ENCODE data around the gene CDH18. TPM values are rescaled to one million over a fixed set of nuclear protein-coding genes. Genes with fewer than 3 reads are reported as not detected.

CDH18 gene
- total RNA-seq, 1 experiment from 2014 or later, result 0.86 TPM

DNA sequence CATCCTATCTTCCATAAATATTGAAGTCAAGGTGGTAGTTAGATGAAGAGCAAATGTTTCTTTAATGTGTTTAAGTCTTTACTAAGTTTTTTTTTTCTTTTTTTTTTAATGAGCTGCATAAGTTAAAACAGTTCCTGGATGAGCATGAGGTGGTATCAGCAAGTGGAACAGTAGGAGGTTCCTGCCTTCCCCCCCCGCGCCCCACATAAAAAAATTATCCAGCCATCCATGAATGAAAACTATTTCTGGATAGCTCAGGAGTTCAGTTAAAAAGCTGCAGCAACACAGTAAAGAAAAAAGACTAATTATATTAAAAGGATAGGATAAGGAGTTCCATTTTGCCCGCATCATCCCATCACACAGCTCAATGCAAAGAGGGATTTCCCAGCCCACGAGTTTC lies 349.5 kb downstream of the CDH18 start:
- Mint-ChIP-seq H3K27me3 (ENCODE audit: insufficient read depth, unreplicated experiment) (no peaks in the 10 kb centered on the region), H3K27ac (ENCODE audit: unreplicated experiment) (no peak overlapping the region), H3K4me1 (ENCODE audit: low read depth, unreplicated experiment) (no peaks in the 10 kb centered on the region), H3K36me3 (ENCODE audit: insufficient read depth, unreplicated experiment) (no peaks in the 10 kb centered on the region), H3K4me3 (ENCODE audit: unreplicated experiment) (no peak overlapping the region), H3K9me3 (ENCODE audit: unreplicated experiment) (no peaks in the 10 kb centered on the region)
- no peaks in the 10 kb centered on the region for H3K36me3 ChIP-seq (ENCODE audit: control insufficient read depth, insufficient read depth, low read length)
- TF ChIP-seq, protein P1, sequence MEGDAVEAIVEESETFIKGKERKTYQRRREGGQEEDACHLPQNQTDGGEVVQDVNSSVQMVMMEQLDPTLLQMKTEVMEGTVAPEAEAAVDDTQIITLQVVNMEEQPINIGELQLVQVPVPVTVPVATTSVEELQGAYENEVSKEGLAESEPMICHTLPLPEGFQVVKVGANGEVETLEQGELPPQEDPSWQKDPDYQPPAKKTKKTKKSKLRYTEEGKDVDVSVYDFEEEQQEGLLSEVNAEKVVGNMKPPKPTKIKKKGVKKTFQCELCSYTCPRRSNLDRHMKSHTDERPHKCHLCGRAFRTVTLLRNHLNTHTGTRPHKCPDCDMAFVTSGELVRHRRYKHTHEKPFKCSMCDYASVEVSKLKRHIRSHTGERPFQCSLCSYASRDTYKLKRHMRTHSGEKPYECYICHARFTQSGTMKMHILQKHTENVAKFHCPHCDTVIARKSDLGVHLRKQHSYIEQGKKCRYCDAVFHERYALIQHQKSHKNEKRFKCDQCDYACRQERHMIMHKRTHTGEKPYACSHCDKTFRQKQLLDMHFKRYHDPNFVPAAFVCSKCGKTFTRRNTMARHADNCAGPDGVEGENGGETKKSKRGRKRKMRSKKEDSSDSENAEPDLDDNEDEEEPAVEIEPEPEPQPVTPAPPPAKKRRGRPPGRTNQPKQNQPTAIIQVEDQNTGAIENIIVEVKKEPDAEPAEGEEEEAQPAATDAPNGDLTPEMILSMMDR (IDR thresholded peaks at IDR 0.05; ENCODE audit: insufficient read depth in 1 of 2, low read depth in 1 of 2, low read length in 1 of 2, severe bottlenecking in 1 of 2, unreplicated experiment in 1 of 2), result no peak
- no peaks in the 10 kb centered on the region for H3K9me3 ChIP-seq
- intact Hi-C loops (cut with micrococcal nuclease; ENCODE audit: unreplicated experiment), result no loop called here
- no peaks in the 10 kb centered on the region for H3K27me3 ChIP-seq (replicated peaks; ENCODE audit: control insufficient read depth, insufficient read depth, low read length)
- no peaks in the 10 kb centered on the region for H3K4me1 ChIP-seq
- no peak for DNase-seq
- no peak overlapping the region for H3K4me3 ChIP-seq (ENCODE audit: low read depth, low read length)
- no TSS peak for BruUV-seq (replicated peaks)
- CTCF ChIA-PET, result no interaction called here
- POLR2A ChIA-PET, result no interaction called here

GRCh38 chr5:19630876-19631275 lies 357.1 kb downstream of the CDH18 start:
- Histone ChIP-seq H3K36me3 (ENCODE audit: control insufficient read depth, insufficient read depth, low read length) (no peaks in the 10 kb centered on the region), H3K27me3 (replicated peaks; ENCODE audit: control insufficient read depth, insufficient read depth, low read length) (no peaks in the 10 kb centered on the region), H3K4me1 (no peaks in the 10 kb centered on the region), H3K9me3 (no peaks in the 10 kb centered on the region), H3K4me3 (ENCODE audit: low read depth, low read length) (no peak overlapping the region)
- BruUV-seq (replicated peaks), result no TSS peak
- Mint-ChIP-seq H3K4me1 (ENCODE audit: low read depth, unreplicated experiment) (no peaks in the 10 kb centered on the region), H3K27ac (ENCODE audit: unreplicated experiment) (no peak overlapping the region), H3K9me3 (ENCODE audit: unreplicated experiment) (no peaks in the 10 kb centered on the region), H3K4me3 (ENCODE audit: unreplicated experiment) (no peak overlapping the region), H3K27me3 (ENCODE audit: insufficient read depth, unreplicated experiment) (peaks cover 3% of the 10 kb centered on the region), H3K36me3 (ENCODE audit: insufficient read depth, unreplicated experiment) (no peaks in the 10 kb centered on the region)
- TF ChIP-seq, protein P1 (IDR thresholded peaks at IDR 0.05; ENCODE audit: insufficient read depth in 1 of 2, low read depth in 1 of 2, low read length in 1 of 2, severe bottlenecking in 1 of 2, unreplicated experiment in 1 of 2), result no peak
- CTCF ChIA-PET, result no interaction called here
- intact Hi-C loops (cut with micrococcal nuclease; ENCODE audit: unreplicated experiment), result no loop called here
- POLR2A ChIA-PET, result no interaction called here
- no peak for DNase-seq

GRCh38 chr5:19626211-19626610 lies 361.8 kb downstream of the CDH18 start:
- POLR2A ChIA-PET, result no interaction called here
- intact Hi-C loops (cut with micrococcal nuclease; ENCODE audit: unreplicated experiment), result no loop called here
- DNase-seq, result no peak

More at GRCh38 chr5:19626211-19626610, 361.8 kb downstream of the CDH18 start:
- no peaks in the 10 kb centered on the region for H3K4me1 Mint-ChIP-seq (ENCODE audit: low read depth, unreplicated experiment)
- Histone ChIP-seq H3K27me3 (replicated peaks; ENCODE audit: control insufficient read depth, insufficient read depth, low read length) (no peaks in the 10 kb centered on the region), H3K36me3 (ENCODE audit: control insufficient read depth, insufficient read depth, low read length) (no peaks in the 10 kb centered on the region), H3K4me1 (no peaks in the 10 kb centered on the region), H3K4me3 (ENCODE audit: low read depth, low read length) (no peak overlapping the region), H3K9me3 (no peaks in the 10 kb centered on the region)
- CTCF ChIA-PET, result no interaction called here
- no peak overlapping the region for H3K27ac Mint-ChIP-seq (ENCODE audit: unreplicated experiment)
- no TSS peak for BruUV-seq (replicated peaks)
- TF ChIP-seq, protein P1 (IDR thresholded peaks at IDR 0.05; ENCODE audit: insufficient read depth in 1 of 2, low read depth in 1 of 2, low read length in 1 of 2, severe bottlenecking in 1 of 2, unreplicated experiment in 1 of 2), result no peak
- H3K4me3 Mint-ChIP-seq (ENCODE audit: unreplicated experiment), result no peak overlapping the region
- no peaks in the 10 kb centered on the region for H3K9me3 Mint-ChIP-seq (ENCODE audit: unreplicated experiment)
- H3K27me3 Mint-ChIP-seq (ENCODE audit: insufficient read depth, unreplicated experiment), result no peaks in the 10 kb centered on the region
- H3K36me3 Mint-ChIP-seq (ENCODE audit: insufficient read depth, unreplicated experiment), result no peaks in the 10 kb centered on the region
